ENCODE results near the gene MEX3A. TPM values are rescaled to one million over a fixed set of nuclear protein-coding genes. Genes with fewer than 3 reads are reported as not detected.
"Not testable (repeated sequence)": the region's sequence is repeated elsewhere in the genome, so short reads cannot be mapped to it uniquely, and the experiment has no call there.

MEX3A gene
- total RNA-seq, 2 experiments from 2014 or later: 5.3 TPM

GRCh38 chr1:156122086-156122485, 39.8 kb upstream of the MEX3A start:
- TF ChIP-seq, protein P1, sequence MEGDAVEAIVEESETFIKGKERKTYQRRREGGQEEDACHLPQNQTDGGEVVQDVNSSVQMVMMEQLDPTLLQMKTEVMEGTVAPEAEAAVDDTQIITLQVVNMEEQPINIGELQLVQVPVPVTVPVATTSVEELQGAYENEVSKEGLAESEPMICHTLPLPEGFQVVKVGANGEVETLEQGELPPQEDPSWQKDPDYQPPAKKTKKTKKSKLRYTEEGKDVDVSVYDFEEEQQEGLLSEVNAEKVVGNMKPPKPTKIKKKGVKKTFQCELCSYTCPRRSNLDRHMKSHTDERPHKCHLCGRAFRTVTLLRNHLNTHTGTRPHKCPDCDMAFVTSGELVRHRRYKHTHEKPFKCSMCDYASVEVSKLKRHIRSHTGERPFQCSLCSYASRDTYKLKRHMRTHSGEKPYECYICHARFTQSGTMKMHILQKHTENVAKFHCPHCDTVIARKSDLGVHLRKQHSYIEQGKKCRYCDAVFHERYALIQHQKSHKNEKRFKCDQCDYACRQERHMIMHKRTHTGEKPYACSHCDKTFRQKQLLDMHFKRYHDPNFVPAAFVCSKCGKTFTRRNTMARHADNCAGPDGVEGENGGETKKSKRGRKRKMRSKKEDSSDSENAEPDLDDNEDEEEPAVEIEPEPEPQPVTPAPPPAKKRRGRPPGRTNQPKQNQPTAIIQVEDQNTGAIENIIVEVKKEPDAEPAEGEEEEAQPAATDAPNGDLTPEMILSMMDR (conservative IDR thresholded peaks at IDR 0.05; ENCODE audit: low read length): no peak
- TF ChIP-seq EZH2phosphoT487 (IDR thresholded peaks at IDR 0.05; ENCODE audit: borderline replicate concordance, low read depth, low read length): no peak
- Histone ChIP-seq H3K9me3 (ENCODE audit: low read length) (no peaks in the 10 kb centered on the region), H3K79me2 (ENCODE audit: insufficient read depth, low read depth, low read length) (no peaks in the 10 kb centered on the region), H3K4me3 (ENCODE audit: low read depth, low read length, poor library complexity, severe bottlenecking) (no peak overlapping the region), H3K36me3 (ENCODE audit: insufficient read depth, low read length) (no peaks in the 10 kb centered on the region), H3K27ac (ENCODE audit: low read depth, low read length, poor library complexity, severe bottlenecking) (no peak overlapping the region), H3K9me2 (ENCODE audit: insufficient read depth, low read length) (no peaks in the 10 kb centered on the region), H3K4me1 (ENCODE audit: insufficient read depth, low read length, poor library complexity, severe bottlenecking) (peaks cover 17% of the 10 kb centered on the region), H4K20me1 (ENCODE audit: insufficient read depth, low read length) (no peaks in the 10 kb centered on the region), H3K4me2 (ENCODE audit: low read length) (no peak overlapping the region), H2AFZ (ENCODE audit: low read length) (no peak overlapping the region)
- BruUV-seq (replicated peaks): no TSS peak
- CTCF ChIA-PET (ENCODE audit: unreplicated experiment): no interaction called here
- DNase-seq (ENCODE audit: low spot score): no peak
- POLR2A ChIA-PET: interaction anchor here (1.1 to 2.0 kb wide), 3 partner anchors 15 to 25 kb away, joined by 4 to 5 read pairs (median 4); no protein-coding TSS in a partner anchor
- intact Hi-C loops (cut with micrococcal nuclease; ENCODE audit: unreplicated experiment): loop anchor here (10.0 kb wide), 1 partner anchor 323 kb away; no protein-coding TSS in a partner anchor

GRCh38 chr1:156121457-156121856, 39.2 kb upstream of the MEX3A start:
- Histone ChIP-seq H2AFZ (ENCODE audit: low read length) (no peak overlapping the region), H3K27ac (ENCODE audit: low read depth, low read length, poor library complexity, severe bottlenecking) (no peak overlapping the region), H3K36me3 (ENCODE audit: insufficient read depth, low read length) (no peaks in the 10 kb centered on the region), H3K4me3 (ENCODE audit: low read depth, low read length, poor library complexity, severe bottlenecking) (no peak overlapping the region), H3K79me2 (ENCODE audit: insufficient read depth, low read depth, low read length) (no peaks in the 10 kb centered on the region), H3K9me2 (ENCODE audit: insufficient read depth, low read length) (no peaks in the 10 kb centered on the region), H3K9me3 (ENCODE audit: low read length) (no peaks in the 10 kb centered on the region), H3K4me1 (ENCODE audit: insufficient read depth, low read length, poor library complexity, severe bottlenecking) (peaks cover 10% of the 10 kb centered on the region), H3K4me2 (ENCODE audit: low read length) (no peak overlapping the region), H4K20me1 (ENCODE audit: insufficient read depth, low read length) (no peaks in the 10 kb centered on the region)
- BruUV-seq (replicated peaks): no TSS peak
- no peak for DNase-seq (ENCODE audit: low spot score)
- intact Hi-C loops (cut with micrococcal nuclease; ENCODE audit: unreplicated experiment): loop anchor here (10.0 kb wide), 1 partner anchor 323 kb away; no protein-coding TSS in a partner anchor
- POLR2A ChIA-PET: interaction anchor here (1.1 to 2.0 kb wide), 3 partner anchors 14 to 24 kb away, joined by 4 to 5 read pairs (median 4); no protein-coding TSS in a partner anchor
- TF ChIP-seq, protein P1 (conservative IDR thresholded peaks at IDR 0.05; ENCODE audit: low read length): no peak
- TF ChIP-seq EZH2phosphoT487 (IDR thresholded peaks at IDR 0.05; ENCODE audit: borderline replicate concordance, low read depth, low read length): no peak
- CTCF ChIA-PET (ENCODE audit: unreplicated experiment): interaction anchor here (0.6 kb wide), 1 partner anchor 55 kb away, joined by 3 read pairs; no protein-coding TSS in a partner anchor

DNA sequence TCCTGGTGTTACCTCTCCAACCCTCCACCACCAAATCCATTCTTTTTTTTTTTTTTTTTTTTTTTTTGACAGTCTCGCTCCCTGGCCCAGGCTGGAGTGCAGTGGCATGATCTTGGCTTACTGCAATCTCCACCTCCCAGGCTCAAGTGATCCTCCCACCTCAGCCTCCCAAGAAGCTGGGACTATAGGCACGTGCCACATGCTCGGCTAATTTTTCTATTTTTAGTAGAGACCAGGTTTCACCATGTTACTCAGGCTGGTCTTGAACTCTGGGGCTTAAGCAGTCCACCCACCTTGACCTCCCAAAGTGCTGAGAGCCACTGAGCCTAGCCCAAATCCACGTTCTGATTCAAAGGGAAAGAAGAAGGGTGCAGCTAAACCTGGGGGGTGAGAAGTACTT, 38.7 kb upstream of the MEX3A start:
- H3K9me2 ChIP-seq (ENCODE audit: insufficient read depth, low read length); H3K4me3 ChIP-seq (ENCODE audit: low read depth, low read length, poor library complexity, severe bottlenecking); H4K20me1 ChIP-seq (ENCODE audit: insufficient read depth, low read length); H2AFZ ChIP-seq (ENCODE audit: low read length); H3K27ac ChIP-seq (ENCODE audit: low read depth, low read length, poor library complexity, severe bottlenecking); H3K4me1 ChIP-seq (ENCODE audit: insufficient read depth, low read length, poor library complexity, severe bottlenecking); H3K9me3 ChIP-seq (ENCODE audit: low read length); H3K4me2 ChIP-seq (ENCODE audit: low read length); H3K79me2 ChIP-seq (ENCODE audit: insufficient read depth, low read depth, low read length); BruUV-seq (replicated peaks); DNase-seq (ENCODE audit: low spot score); H3K36me3 ChIP-seq (ENCODE audit: insufficient read depth, low read length): not testable (repeated sequence)
- ChIA-PET CTCF (ENCODE audit: unreplicated experiment) (interaction anchor here (1.3 kb wide), 1 partner anchor 8 kb away, joined by 3 read pairs; no protein-coding TSS in a partner anchor), POLR2A (interaction anchor here (2.0 kb wide), 1 partner anchor 22 kb away, joined by 4 read pairs; no protein-coding TSS in a partner anchor)
- intact Hi-C loops (cut with micrococcal nuclease; ENCODE audit: unreplicated experiment): loop anchor here (10.0 kb wide), 1 partner anchor 324 kb away; no protein-coding TSS in a partner anchor

All from OCI-LY7 (cell line).